Body of pancreas (tissue), 4 donors: ENCODE measurements around the gene PIP4P1. TPM values are rescaled to one million over a fixed set of nuclear protein-coding genes. Genes with fewer than 3 reads are reported as not detected.

Experiments
- ATAC-seq: fragments of 150-250 bp; one replicate; pipeline ENCODE4 v1.9.1; 2016
- DNase-seq, 4 donors: peaks; one replicate each; pipeline ENCODE4 v3.0.0-alpha.2; 2019
- H3K27ac ChIP-seq, 4 donors: fragments of 200-600 bp; sonication (generic); 1 replicate in 3 of 4; 2 replicates in 1 of 4; pipeline versions ENCODE4 v1.5.1 to v1.6.1; 2016 to 2019; ENCODE audit warnings: mild to moderate bottlenecking in 1 of 4, mixed read lengths in 1 of 4, moderate library complexity in 1 of 4
- H3K27me3 ChIP-seq, 2 donors: fragments of 200-600 bp; sonication (generic); one replicate each; pipeline ENCODE4 v1.6.0; 2016; ENCODE audit warnings: mild to moderate bottlenecking in 1 of 2
- H3K36me3 ChIP-seq, 2 donors: fragments of 200-600 bp; sonication (generic); replicated peaks in 1 of 2; 2 replicates each; pipeline ENCODE4 v1.5.1; 2016; ENCODE audit warnings: low read depth in 2 of 2; ENCODE audit not compliant: insufficient read depth in 1 of 2
- H3K4me1 ChIP-seq: fragments of 200-600 bp; sonication (generic); one replicate; pipeline ENCODE4 v1.6.0; 2016
- H3K4me3 ChIP-seq, 2 donors: fragments of 200-600 bp; sonication (generic); 1 replicate in 1 of 2; 2 replicates in 1 of 2; pipeline ENCODE4 v1.5.1; 2016 to 2019
- H3K9me3 ChIP-seq, 3 donors: fragments of 200-600 bp; sonication (generic); 1 replicate in 2 of 3; 2 replicates in 1 of 3; pipeline ENCODE4 v1.5.1; 2016
- CTCF ChIP-seq, 7 experiments: fragments of 450-650 bp in 4 of 7; fragments of 200-600 bp in 3 of 7; sonication (generic) in 3 of 7; IDR thresholded peaks; one replicate each; pipeline ENCODE4 v1.5.1; 2016 to 2019; ENCODE audit warnings: antibody characterized with exemption in 7 of 7
- POLR2A ChIP-seq, 3 donors: fragments of 450-650 bp; IDR thresholded peaks; one replicate each; pipeline ENCODE4 v1.6.1; 2016; ENCODE audit warnings: antibody characterized with exemption in 3 of 3, mild to moderate bottlenecking in 2 of 3
- WGBS, 2 donors: methylation state at CpG; one replicate each; pipeline ENCODE4 v1.1.5; 2017; 5-methylcytosine and 5-hydroxymethylcytosine counted together
- intact Hi-C: fragments of 100-400 bp; cut with DNase I; formaldehyde crosslinking; loops from one replicate; pipeline ENCODE4 v1.15.1; 2023
- total RNA-seq, 2 donors: library from RNA; depleted of rRNA; stranded (reverse); fragments of >200 nt; gene quantifications; one replicate each; pipeline ENCODE4 v1.1.0, GENCODE V29; 2016

The PIP4P1 gene
- total RNA-seq, 2 donors from 2014 or later = 12.2 to 12.5 TPM

DNA sequence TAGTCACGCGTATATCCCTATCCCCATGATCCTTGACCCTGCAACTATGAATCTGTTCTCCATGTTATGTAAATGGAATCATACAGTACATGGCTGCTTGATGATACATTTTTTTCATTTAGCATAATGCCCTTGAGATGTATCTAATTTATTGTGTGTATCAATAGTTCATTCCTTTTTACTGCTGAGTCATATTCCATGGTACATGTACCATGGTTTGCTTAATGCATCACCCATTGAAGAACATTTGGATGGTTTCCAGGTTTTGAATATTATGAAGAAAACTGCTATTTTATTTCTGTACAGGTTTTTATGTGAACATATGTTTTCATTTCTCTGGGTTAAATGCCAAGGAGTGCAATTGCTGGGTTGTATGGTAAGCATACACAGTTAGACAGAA, 40.1 kb upstream of the PIP4P1 start:
- Histone ChIP-seq H3K9me3 (no peaks in the 10 kb centered on the region), H3K36me3 (no peaks in the 10 kb centered on the region), H3K27ac (no peak overlapping the region), H3K27me3 (no peaks in the 10 kb centered on the region), H3K4me3 (no peak overlapping the region), H3K4me1 (no peaks in the 10 kb centered on the region)
- no peak for DNase-seq
- TF ChIP-seq CTCF (IDR thresholded peaks at IDR 0.05) (no peak), POLR2A (IDR thresholded peaks at IDR 0.05) (no peak)
- intact Hi-C loops = no loop called here
- no peak for ATAC-seq
- WGBS, 2 donors = 97 to 100% methylated on average over 2 of the region's 2 CpGs

DNA sequence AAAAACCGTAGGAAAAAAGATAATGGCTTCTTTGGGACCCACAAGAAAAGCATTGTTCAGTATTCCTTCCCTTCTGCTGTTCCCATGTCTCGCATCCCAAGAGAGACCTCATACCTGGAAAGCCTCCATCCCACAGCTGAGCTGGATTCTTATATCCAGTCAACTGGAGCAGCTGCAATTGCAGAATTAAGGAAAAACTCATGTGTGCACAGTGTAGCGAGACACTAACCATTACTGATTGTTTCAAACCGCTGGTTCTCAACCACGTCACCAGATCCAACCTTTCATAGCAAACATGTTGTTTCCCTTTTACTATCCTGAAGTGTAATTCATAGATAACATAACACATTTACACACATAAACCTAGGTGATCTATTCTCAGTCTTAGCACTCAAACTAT, 38.6 kb upstream of the PIP4P1 start:
- Histone ChIP-seq H3K36me3 (no peaks in the 10 kb centered on the region), H3K4me1 (no peaks in the 10 kb centered on the region), H3K27me3 (no peaks in the 10 kb centered on the region), H3K27ac (no peak overlapping the region), H3K4me3 (no peak overlapping the region), H3K9me3 (no peaks in the 10 kb centered on the region)
- 87 to 88% methylated on average over 5 of the region's 5 CpGs for WGBS, 2 donors
- DNase-seq = no peak
- no peak for TF ChIP-seq CTCF (IDR thresholded peaks at IDR 0.05)
- intact Hi-C loops = no loop called here
- ATAC-seq = no peak

- WGBS, 2 donors = 71 to 84% methylated on average over 4 of the region's 4 CpGs
- intact Hi-C loops = no loop called here
- H3K4me1 ChIP-seq = no peaks in the 10 kb centered on the region
- ATAC-seq (no peak), DNase-seq (no peak)
- TF ChIP-seq POLR2A (IDR thresholded peaks at IDR 0.05) (no peak), CTCF (IDR thresholded peaks at IDR 0.05) (no peak)
- H3K27ac ChIP-seq = no peak overlapping the region
- H3K36me3 ChIP-seq = no peaks in the 10 kb centered on the region
- no peaks in the 10 kb centered on the region for H3K27me3 ChIP-seq
- no peak overlapping the region for H3K4me3 ChIP-seq
- H3K9me3 ChIP-seq = no peaks in the 10 kb centered on the region
Measured at GRCh38 chr14:20499108-20499507, 37.9 kb upstream of the PIP4P1 start.

DNA sequence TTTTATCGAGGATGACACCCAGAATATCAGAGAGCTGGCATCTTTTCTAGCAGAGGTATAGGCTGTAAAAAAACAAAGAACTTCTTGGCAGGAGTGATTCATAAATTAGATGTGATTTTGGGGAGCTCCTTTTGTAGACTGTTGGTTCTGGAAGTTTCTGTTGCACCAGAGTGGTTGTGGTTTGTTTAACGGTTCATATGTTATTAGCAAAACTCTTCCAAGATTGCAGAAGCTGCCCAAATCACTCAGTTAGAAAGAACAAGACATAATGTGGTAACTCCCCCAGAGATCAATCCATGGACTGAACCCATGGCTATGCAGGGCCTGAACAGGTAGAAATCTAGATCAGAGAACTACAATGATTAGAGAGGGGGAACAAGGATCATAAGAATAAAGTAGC, 37.4 kb upstream of the PIP4P1 start:
- H3K27ac ChIP-seq = no peak overlapping the region
- no peaks in the 10 kb centered on the region for H3K9me3 ChIP-seq
- no peaks in the 10 kb centered on the region for H3K36me3 ChIP-seq
- intact Hi-C loops = no loop called here
- ATAC-seq (no peak), DNase-seq (no peak)
- H3K4me3 ChIP-seq = no peak overlapping the region
- no peaks in the 10 kb centered on the region for H3K27me3 ChIP-seq
- 55 to 60% methylated on average over 2 of the region's 2 CpGs for WGBS, 2 donors
- no peaks in the 10 kb centered on the region for H3K4me1 ChIP-seq
- TF ChIP-seq POLR2A (IDR thresholded peaks at IDR 0.05) (no peak), CTCF (IDR thresholded peaks at IDR 0.05) (no peak)

DNA sequence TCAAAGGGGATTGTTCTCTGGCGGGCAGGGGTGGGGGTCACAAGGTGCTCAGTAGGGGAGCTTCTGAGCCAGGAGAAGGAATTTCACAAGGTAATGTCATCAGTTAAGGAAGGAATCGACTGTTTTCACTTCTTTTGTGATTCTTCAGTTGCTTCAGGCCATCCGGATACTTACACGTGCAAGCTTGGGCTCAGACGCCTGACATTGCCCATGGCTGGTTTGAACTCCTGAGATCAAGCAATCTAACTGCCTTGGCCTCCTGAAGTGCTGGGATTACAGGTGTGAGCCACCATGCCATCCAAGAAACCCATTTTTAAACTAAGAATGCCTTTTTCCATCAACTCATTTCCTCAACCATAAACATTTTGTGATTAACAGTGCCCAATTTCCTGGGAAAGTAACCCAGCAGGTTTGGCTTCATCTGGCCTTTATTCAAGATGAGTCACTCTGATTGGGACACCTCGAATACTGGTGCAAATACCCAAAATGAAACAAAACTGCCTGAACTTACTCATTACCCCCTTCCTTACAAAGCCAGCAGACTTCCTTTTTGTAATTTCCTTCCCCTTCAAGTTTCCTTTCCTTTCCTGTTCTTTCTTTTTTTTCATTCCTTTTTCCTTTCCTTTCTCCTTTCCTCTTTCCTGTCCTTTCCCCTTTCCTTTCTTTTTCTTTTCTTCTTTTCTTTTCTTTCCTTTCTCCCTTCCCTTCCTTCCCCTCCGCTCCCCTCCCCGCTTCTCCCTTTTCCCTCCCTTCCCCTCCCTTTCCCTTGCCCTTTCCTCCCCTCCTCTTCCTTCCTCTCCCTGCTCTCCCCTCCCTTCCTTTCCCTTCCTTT, 33.9 kb upstream of the PIP4P1 start:
- H3K27me3 ChIP-seq = no peaks in the 10 kb centered on the region
- no peak overlapping the region for H3K4me3 ChIP-seq
- ATAC-seq (no peak), DNase-seq (no peak)
- intact Hi-C loops = no loop called here
- H3K4me1 ChIP-seq = no peaks in the 10 kb centered on the region
- no peaks in the 10 kb centered on the region for H3K9me3 ChIP-seq
- TF ChIP-seq POLR2A (IDR thresholded peaks at IDR 0.05) (no peak), CTCF (IDR thresholded peaks at IDR 0.05) (no peak)
- no peak overlapping the region for H3K27ac ChIP-seq
- WGBS, 2 donors = 76 to 80% methylated on average over 8 of the region's 8 CpGs
- no peaks in the 10 kb centered on the region for H3K36me3 ChIP-seq
